HCT116 (cell line): ENCODE measurements around the gene GNG12. TPM values are rescaled to one million over a fixed set of nuclear protein-coding genes. Genes with fewer than 3 reads are reported as not detected.

Experiments
- ATAC-seq: fragments of 200-7000 bp; cut with Tn5 transposase; 2 replicates; pipeline ENCODE4 v1.9.1; 2020; ENCODE audit warnings: mild to moderate bottlenecking, moderate library complexity
- BruUV-seq: library from RNA; stranded (reverse); fragments of 400-500 nt; replicated peaks from 2 replicates; lab custom pipeline; 2021; lab: Mats Ljungman, UMichigan
- CTCF ChIA-PET: fragments of 300-600 bp; sonication (Branson Sonifier 250); formaldehyde crosslinking; loops from one replicate; lab custom pipeline; 2021; ENCODE audit warnings: antibody characterized with exemption; lab: Charles Lee
- POLR2A ChIA-PET: fragments of 300-600, 350-600 bp; sonication (Branson Sonifier 250); formaldehyde crosslinking; loops from one replicate; lab custom pipeline; 2021; ENCODE audit warnings: antibody characterized with exemption; lab: Charles Lee
- RAD21 ChIA-PET, 2 experiments: fragments of 300-600 bp; sonication (Branson Sonifier 250); formaldehyde crosslinking; loops; one replicate each; lab custom pipeline; 2023; ENCODE audit warnings: low total read pairs in 2 of 2; ENCODE audit not compliant: uncharacterized antibody in 2 of 2, unreplicated experiment in 2 of 2, low non-redundant PET in 1 of 2; lab: Charles Lee
- DNase-seq: peaks from one replicate; pipeline ENCODE4 v3.0.0-alpha.2; 2010; ENCODE audit warnings: low read depth, low spot score
- H2AFZ ChIP-seq: fragments of 200-600 bp; shearing (Covaris generic), sonication (generic); 2 replicates; pipeline ENCODE4 v1.6.1; 2017; ENCODE audit warnings: low read depth, mixed run types, mixed read lengths, antibody characterized with exemption, low read length; ENCODE audit not compliant: poor library complexity, severe bottlenecking
- H3K27ac ChIP-seq: 2 replicates; pipeline ENCODE4 v1.5.1; 2012; ENCODE audit warnings: low read depth, low read length
- H3K27me3 ChIP-seq: fragments of 200-600 bp; sonication (generic); 2 replicates; pipeline ENCODE4 v1.6.1; 2016; ENCODE audit warnings: mixed run types, low read length, mixed read lengths; ENCODE audit not compliant: insufficient read depth
- H3K36me3 ChIP-seq, 2 experiments: fragments of 200-500 bp in 1 of 2; fragments of 200-600 bp in 1 of 2; sonication (Bioruptor generic) in 1 of 2; sonication (generic) in 1 of 2; 2 replicates each; pipeline versions ENCODE4 v1.5.1 to v1.6.1; 2014 to 2016; ENCODE audit warnings: low read length in 2 of 2, inconsistent platforms in 1 of 2, mixed read lengths in 1 of 2, mixed run types in 1 of 2; ENCODE audit not compliant: insufficient read depth in 2 of 2, control insufficient read depth in 1 of 2
- H3K4me1 ChIP-seq, 2 experiments: fragments of 200-600 bp in 1 of 2; sonication (generic) in 1 of 2; 2 replicates each; pipeline versions ENCODE4 v1.5.1 to v1.6.1; 2012 to 2017; ENCODE audit warnings: low read length in 2 of 2, inconsistent platforms in 1 of 2, mild to moderate bottlenecking in 1 of 2, mixed read lengths in 1 of 2, mixed run types in 1 of 2, moderate library complexity in 1 of 2; ENCODE audit not compliant: insufficient read depth in 2 of 2, control insufficient read depth in 1 of 2
- H3K4me2 ChIP-seq: fragments of 200-600 bp; sonication (generic); 2 replicates; pipeline ENCODE4 v1.6.1; 2017; ENCODE audit warnings: mixed run types, low read length, mixed read lengths
- H3K4me3 ChIP-seq, 2 experiments: fragments of 200-600 bp in 1 of 2; sonication (generic) in 1 of 2; replicated peaks in 1 of 2; 2 replicates each; pipeline ENCODE4 v1.5.1; 2011 to 2016; ENCODE audit warnings: low read length in 2 of 2, control low read depth in 1 of 2, low read depth in 1 of 2, mild to moderate bottlenecking in 1 of 2, mixed read lengths in 1 of 2, mixed run types in 1 of 2
- H3K79me2 ChIP-seq: fragments of 200-600 bp; sonication (generic); 2 replicates; pipeline ENCODE4 v1.6.1; 2017; ENCODE audit warnings: mild to moderate bottlenecking, mixed run types, low read length, moderate library complexity, mixed read lengths; ENCODE audit not compliant: insufficient read depth
- H3K9ac ChIP-seq: fragments of 200-600 bp; sonication (generic); 2 replicates; pipeline ENCODE4 v1.6.1; 2016; ENCODE audit warnings: low read length, mixed read lengths
- H3K9me2 ChIP-seq: fragments of 200-600 bp; sonication (generic), shearing (Covaris generic); 2 replicates; pipeline ENCODE4 v1.6.1; 2017; ENCODE audit warnings: mixed run types, mild to moderate bottlenecking, moderate library complexity; ENCODE audit not compliant: insufficient read depth
- H3K9me3 ChIP-seq, 2 experiments: fragments of 200-500 bp in 1 of 2; fragments of 200-600 bp in 1 of 2; sonication (Bioruptor generic) in 1 of 2; sonication (generic) in 1 of 2; 2 replicates each; pipeline ENCODE4 v1.6.1; 2014 to 2017; ENCODE audit warnings: low read length in 2 of 2, mixed read lengths in 2 of 2, inconsistent platforms in 1 of 2, low read depth in 1 of 2, mild to moderate bottlenecking in 1 of 2, mixed run types in 1 of 2, moderate library complexity in 1 of 2; ENCODE audit not compliant: control insufficient read depth in 1 of 2, insufficient read depth in 1 of 2
- H4K20me1 ChIP-seq: fragments of 200-600 bp; sonication (generic), shearing (Covaris generic); 2 replicates; pipeline ENCODE4 v1.6.1; 2017; ENCODE audit warnings: mixed run types, mild to moderate bottlenecking, moderate library complexity; ENCODE audit not compliant: insufficient read depth
- ELF1 ChIP-seq: IDR thresholded peaks from 2 replicates; pipeline ENCODE4 v1.6.1; 2012; ENCODE audit warnings: low read depth, borderline replicate concordance
- EZH2 ChIP-seq: fragments of 200-600 bp; sonication (generic); IDR thresholded peaks from 2 replicates; pipeline ENCODE4 v1.6.1; 2017; ENCODE audit warnings: antibody characterized with exemption, mixed run types
- RAD21 ChIP-seq: IDR thresholded peaks from 2 replicates; pipeline ENCODE4 v1.6.1; 2012; ENCODE audit warnings: low read depth, mild to moderate bottlenecking
- ZFX ChIP-seq: fragments of 450-650 bp; IDR thresholded peaks from 2 replicates; pipeline ENCODE4 v1.6.1; 2017
- ZNF274 ChIP-seq: fragments of 200-500 bp; sonication (Bioruptor generic); IDR thresholded peaks from 2 replicates; pipeline ENCODE4 v1.6.1; 2014; ENCODE audit warnings: mild to moderate bottlenecking, low read depth, low read length, inconsistent platforms
- intact Hi-C: fragments of 100-400 bp; cut with micrococcal nuclease; formaldehyde crosslinking; loops from 2 replicates; pipeline ENCODE4 v1.10.0; 2022
- total RNA-seq: library from RNA; stranded (reverse); gene quantifications from one replicate; pipeline ENCODE4 v1.2.1, GENCODE V29; 2021; ENCODE audit not compliant: unreplicated experiment
- TF ChIP-seq, protein P1 (sequence below): IDR thresholded peaks from 2 replicates; pipeline ENCODE4 v1.6.1; 2012
- TF ChIP-seq, protein P2 (sequence below): IDR thresholded peaks from 2 replicates; pipeline ENCODE4 v1.6.1; 2012

GNG12 gene
- total RNA-seq, 1 experiment from 2014 or later: 49.6 TPM

DNA sequence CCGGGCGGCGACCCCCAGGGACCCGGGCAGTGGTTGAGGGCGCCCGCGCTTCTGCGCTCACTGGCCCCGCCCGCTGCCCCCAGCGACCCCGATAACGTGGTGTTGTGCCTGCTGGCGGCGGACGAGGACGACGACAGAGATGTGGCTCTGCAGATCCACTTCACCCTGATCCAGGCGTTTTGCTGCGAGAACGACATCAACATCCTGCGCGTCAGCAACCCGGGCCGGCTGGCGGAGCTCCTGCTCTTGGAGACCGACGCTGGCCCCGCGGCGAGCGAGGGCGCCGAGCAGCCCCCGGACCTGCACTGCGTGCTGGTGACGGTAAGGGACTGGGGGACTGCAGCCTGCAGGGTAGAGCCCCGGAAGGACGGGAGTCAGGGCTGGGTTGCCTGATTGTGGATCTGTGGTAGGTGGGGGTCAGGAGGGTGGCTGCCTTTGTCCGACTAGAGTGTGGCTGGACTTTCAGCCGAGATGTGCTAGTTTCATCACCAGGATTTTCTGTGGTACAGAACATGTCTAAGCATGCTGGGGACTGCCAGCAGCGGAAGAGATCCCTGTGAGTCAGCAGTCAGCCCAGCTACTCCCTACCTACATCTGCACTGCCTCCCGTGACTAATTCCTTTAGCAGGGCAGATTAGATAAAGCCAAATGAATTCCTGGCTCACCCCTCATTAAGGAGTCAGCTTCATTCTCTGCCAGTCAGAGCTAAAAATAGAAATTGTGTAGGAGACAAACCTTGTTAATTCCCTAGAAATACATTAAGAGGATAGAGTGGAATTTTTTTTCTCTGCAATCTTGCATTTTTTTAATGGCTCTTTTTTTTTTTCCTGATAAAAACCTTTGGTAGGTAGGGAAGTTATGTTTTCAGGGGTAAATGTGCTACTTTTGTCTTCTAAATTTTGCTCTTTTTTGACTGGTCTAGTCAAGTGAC is 146.7 kb downstream of the GNG12 start (continued):
- peak; percentile 3; the same call in 1 of the 2 replicates for TF ChIP-seq RAD21
- TF ChIP-seq, protein P1, sequence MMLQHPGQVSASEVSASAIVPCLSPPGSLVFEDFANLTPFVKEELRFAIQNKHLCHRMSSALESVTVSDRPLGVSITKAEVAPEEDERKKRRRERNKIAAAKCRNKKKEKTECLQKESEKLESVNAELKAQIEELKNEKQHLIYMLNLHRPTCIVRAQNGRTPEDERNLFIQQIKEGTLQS: peak; percentile 89; the same call in 1 of the 2 replicates
- TF ChIP-seq ELF1: no peak; the same call in 1 of the 2 replicates
- TF ChIP-seq, protein P2, sequence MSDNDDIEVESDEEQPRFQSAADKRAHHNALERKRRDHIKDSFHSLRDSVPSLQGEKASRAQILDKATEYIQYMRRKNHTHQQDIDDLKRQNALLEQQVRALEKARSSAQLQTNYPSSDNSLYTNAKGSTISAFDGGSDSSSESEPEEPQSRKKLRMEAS: peak; percentile 90
- TF ChIP-seq EZH2: no peak

DNA sequence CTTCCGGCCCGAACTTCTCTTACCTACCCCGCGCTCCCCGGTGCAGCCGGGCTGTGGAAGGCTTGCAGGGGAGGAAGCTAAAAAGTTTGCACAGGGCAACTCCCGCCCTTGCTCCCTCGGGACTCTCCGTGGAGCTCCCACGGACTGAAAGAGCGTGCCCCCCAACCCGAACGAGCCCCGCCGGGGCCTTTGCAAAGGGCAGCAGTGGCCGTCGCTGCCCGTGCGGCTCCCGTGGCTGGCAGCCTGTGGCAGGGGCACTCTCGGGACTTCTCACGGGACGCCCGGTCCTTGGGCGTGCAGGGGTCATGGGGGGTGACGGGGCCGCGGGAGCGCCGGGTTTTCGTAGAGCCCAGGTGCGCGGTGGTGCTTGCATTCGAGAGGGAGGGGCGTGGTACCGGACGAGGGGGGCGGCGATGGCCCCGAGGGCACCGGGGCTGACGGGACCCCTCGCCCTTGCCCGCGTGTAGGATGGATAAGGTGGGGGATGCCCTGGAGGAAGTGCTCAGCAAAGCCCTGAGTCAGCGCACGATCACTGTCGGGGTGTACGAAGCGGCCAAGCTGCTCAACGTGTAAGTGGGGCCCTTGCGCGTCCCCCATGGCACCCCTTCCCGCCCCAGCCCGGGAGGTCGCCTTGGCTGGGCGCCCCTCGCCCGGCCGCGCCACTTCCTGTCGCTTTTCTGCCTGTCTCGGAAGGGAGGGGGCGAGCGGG is 147.6 kb downstream of the GNG12 start:
- Histone ChIP-seq H3K79me2 (peaks cover 31% of the 10 kb centered on the region), H3K36me3 (peaks cover 15 to 17% of the 10 kb centered on the region in 2 experiments), H3K4me1 (peaks cover 28 to 50% of the 10 kb centered on the region in 2 experiments), H2AFZ (no peak overlapping the region), H3K27me3 (no peaks in the 10 kb centered on the region), H3K9me2 (no peaks in the 10 kb centered on the region), H3K9me3 (no peaks in the 10 kb centered on the region), H3K4me2 (peak overlapping the region; percentile 90), H3K9ac (peak overlapping the region; percentile 96), H4K20me1 (peaks cover 4% of the 10 kb centered on the region; the same call in 1 of the 2 replicates), H3K4me3 (peak overlapping the region; percentile 91), H3K27ac (peak overlapping the region; percentile 98)
- no peak for DNase-seq
- CTCF ChIA-PET: interaction anchor here (0.6 to 1.7 kb wide), 6 partner anchors 11 to 431 kb away, joined by 3 to 14 read pairs (median 4); no protein-coding TSS in a partner anchor
- ATAC-seq: peak; percentile 10
- intact Hi-C loops: loop anchor here (1.0 to 10.0 kb wide), 5 partner anchors 63 to 699 kb away; partner anchors contain the start of gene GNG12
- no TSS peak for BruUV-seq
- RAD21 ChIA-PET: interaction anchor here (0.7 to 3.0 kb wide), 3 partner anchors 14 to 150 kb away, joined by 4 to 10 read pairs (median 8); no protein-coding TSS in a partner anchor
- POLR2A ChIA-PET: interaction anchor here (0.6 to 6.3 kb wide), 29 partner anchors 9 to 761 kb away, joined by 3 to 50 read pairs (median 5); partner anchors contain the start of genes DNAI4 and MIER1
- TF ChIP-seq ZFX (peak; percentile 46; the same call in 1 of the 2 replicates), ZNF274 (no peak)
